OCI-LY7 (cell line): ENCODE data around the gene UHRF2. TPM values are rescaled to one million over a fixed set of nuclear protein-coding genes. Genes with fewer than 3 reads are reported as not detected.

Experiments
- BruUV-seq: library from RNA; stranded (reverse); fragments of 400-500 nt; replicated peaks from 2 replicates; lab custom pipeline; 2021; lab: Mats Ljungman, UMichigan
- CTCF ChIA-PET: fragments of 300-600 bp; sonication (Branson Sonifier 250); formaldehyde crosslinking; loops from one replicate; lab custom pipeline; 2022; ENCODE audit warnings: antibody characterized with exemption; ENCODE audit not compliant: unreplicated experiment; lab: Charles Lee
- POLR2A ChIA-PET: fragments of 300-600 bp; sonication (Branson Sonifier 250); formaldehyde crosslinking; loops from one replicate; lab custom pipeline; 2022; ENCODE audit warnings: antibody characterized with exemption; lab: Charles Lee
- DNase-seq: peaks from one replicate; pipeline ENCODE4 v3.0.0-alpha.2; 2015; ENCODE audit warnings: low spot score
- H2AFZ ChIP-seq: fragments of 200-600 bp; sonication (generic), shearing (Covaris generic); 2 replicates; pipeline ENCODE4 v1.6.1; 2014; ENCODE audit warnings: mild to moderate bottlenecking, antibody characterized with exemption, low read length, moderate library complexity
- H3K27ac ChIP-seq: fragments of 200-600 bp; sonication (generic); 2 replicates; pipeline ENCODE4 v1.5.1; 2014; ENCODE audit warnings: mixed run types, low read depth, mild to moderate bottlenecking, moderate library complexity, low read length, inconsistent platforms; ENCODE audit not compliant: poor library complexity, severe bottlenecking
- H3K36me3 ChIP-seq: fragments of 200-600 bp; sonication (generic); 2 replicates; pipeline ENCODE4 v1.6.1; 2014; ENCODE audit warnings: mild to moderate bottlenecking, antibody characterized with exemption, low read length, moderate library complexity, mixed read lengths; ENCODE audit not compliant: insufficient read depth
- H3K4me1 ChIP-seq: fragments of 200-600 bp; sonication (generic); 2 replicates; pipeline ENCODE4 v1.5.1; 2014; ENCODE audit warnings: mild to moderate bottlenecking, low read length; ENCODE audit not compliant: insufficient read depth, poor library complexity, severe bottlenecking
- H3K4me2 ChIP-seq: fragments of 200-600 bp; sonication (generic); 2 replicates; pipeline ENCODE4 v1.6.1; 2014; ENCODE audit warnings: mild to moderate bottlenecking, low read length
- H3K4me3 ChIP-seq: fragments of 200-600 bp; sonication (generic); 2 replicates; pipeline ENCODE4 v1.5.1; 2014; ENCODE audit warnings: mild to moderate bottlenecking, low read depth, low read length; ENCODE audit not compliant: poor library complexity, severe bottlenecking
- H3K79me2 ChIP-seq: fragments of 200-600 bp; sonication (generic); 2 replicates; pipeline ENCODE4 v1.6.1; 2016; ENCODE audit warnings: low read depth, mild to moderate bottlenecking, low read length, moderate library complexity, mixed read lengths; ENCODE audit not compliant: insufficient read depth
- H3K9me2 ChIP-seq: fragments of 200-600 bp; sonication (generic); 2 replicates; pipeline ENCODE4 v1.6.1; 2016; ENCODE audit warnings: mild to moderate bottlenecking, low read length, mixed read lengths; ENCODE audit not compliant: insufficient read depth
- H3K9me3 ChIP-seq: fragments of 200-600 bp; sonication (generic); 2 replicates; pipeline ENCODE4 v1.6.1; 2014; ENCODE audit warnings: mild to moderate bottlenecking, mixed run types, low read length, mixed read lengths
- H4K20me1 ChIP-seq: fragments of 200-600 bp; sonication (generic); 2 replicates; pipeline ENCODE4 v1.6.1; 2014; ENCODE audit warnings: mild to moderate bottlenecking, antibody characterized with exemption, low read length, moderate library complexity, mixed read lengths; ENCODE audit not compliant: insufficient read depth
- EZH2phosphoT487 ChIP-seq: fragments of 200-600 bp; sonication (generic); IDR thresholded peaks from 2 replicates; pipeline ENCODE4 v1.6.1; 2018; ENCODE audit warnings: low read depth, borderline replicate concordance, mild to moderate bottlenecking, mixed run types, antibody characterized with exemption, low read length, moderate library complexity, mixed read lengths
- intact Hi-C: fragments of 100-400 bp; cut with micrococcal nuclease; formaldehyde crosslinking; loops from one replicate; pipeline ENCODE4 v1.10.0; 2022; ENCODE audit not compliant: unreplicated experiment
- total RNA-seq, 2 experiments: library from RNA; depleted of rRNA in 1 of 2; stranded (reverse); fragments of >200 nt in 1 of 2; shearing (Covaris generic) in 1 of 2; gene quantifications; 2 replicates each; pipeline ENCODE4 v1.2.3, GENCODE V29; 2014 to 2022
- TF ChIP-seq, protein P1 (sequence below): fragments of 200-600 bp; sonication (generic); conservative IDR thresholded peaks from 2 replicates; pipeline ENCODE4 v1.5.1; 2014; ENCODE audit warnings: mild to moderate bottlenecking, antibody characterized with exemption, low read length, moderate library complexity, mixed read lengths

UHRF2 gene
- total RNA-seq, 2 experiments from 2014 or later = 70.1 to 76.6 TPM

DNA sequence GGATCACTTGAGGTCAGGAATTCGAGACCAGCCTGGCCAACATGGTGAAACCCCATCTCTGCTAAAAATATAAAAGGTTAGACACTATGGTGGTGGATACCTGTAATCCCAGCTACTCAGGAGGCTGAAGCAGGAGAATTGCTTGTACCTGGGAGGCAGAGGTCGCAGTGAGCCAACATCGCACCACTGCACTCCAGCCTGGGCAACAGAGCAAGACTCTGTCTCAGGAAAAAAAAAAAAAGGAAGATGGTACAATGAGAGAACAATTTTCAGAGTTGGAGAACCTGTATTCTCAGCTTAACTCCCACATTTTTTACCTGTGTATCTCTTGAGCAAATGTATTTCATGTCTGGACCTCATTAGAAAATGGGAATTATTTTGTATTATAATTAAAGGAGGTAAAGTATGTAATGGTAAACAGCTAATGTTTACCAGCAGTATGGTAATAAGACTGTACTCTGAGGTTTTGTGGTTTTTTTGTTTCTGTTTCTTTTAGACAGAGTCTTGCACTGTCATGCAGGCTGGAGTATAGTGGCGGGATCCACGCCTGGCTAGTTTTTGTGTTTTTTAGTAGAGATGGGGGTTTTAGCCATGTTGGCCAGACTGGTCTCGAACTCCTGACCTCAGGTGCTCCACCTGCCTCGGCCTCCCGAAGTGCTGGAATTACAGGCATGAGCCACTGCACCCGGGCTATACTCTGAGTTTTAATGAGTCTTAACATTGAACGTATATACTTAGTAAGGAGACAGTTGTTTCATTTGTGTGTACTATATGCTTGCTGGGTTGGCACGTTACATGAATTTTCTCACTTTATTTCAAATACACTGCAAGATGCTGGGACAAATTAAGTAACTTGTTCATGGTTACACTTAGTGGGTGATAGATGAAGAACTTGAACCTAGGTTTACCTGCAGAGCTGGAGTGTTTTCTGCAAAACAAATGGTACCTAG lies 16.2 kb downstream of the UHRF2 start:
- H3K4me2 ChIP-seq = peak overlapping the region; percentile 52
- H3K79me2 ChIP-seq = peaks cover 96% of the 10 kb centered on the region
- H4K20me1 ChIP-seq = peaks cover 47% of the 10 kb centered on the region; the same call in 1 of the 2 replicates
- peaks cover 52% of the 10 kb centered on the region for H3K36me3 ChIP-seq
- POLR2A ChIA-PET = interaction anchor here (0.6 to 4.9 kb wide), 6 partner anchors 10 to 327 kb away, joined by 3 to 34 read pairs (median 4); partner anchors contain the start of gene UHRF2
- peak overlapping the region; percentile 47 for H3K27ac ChIP-seq
- H3K4me1 ChIP-seq = peaks cover 74% of the 10 kb centered on the region
- H2AFZ ChIP-seq = no peak overlapping the region
- intact Hi-C loops = no loop called here
- TF ChIP-seq, protein P1, sequence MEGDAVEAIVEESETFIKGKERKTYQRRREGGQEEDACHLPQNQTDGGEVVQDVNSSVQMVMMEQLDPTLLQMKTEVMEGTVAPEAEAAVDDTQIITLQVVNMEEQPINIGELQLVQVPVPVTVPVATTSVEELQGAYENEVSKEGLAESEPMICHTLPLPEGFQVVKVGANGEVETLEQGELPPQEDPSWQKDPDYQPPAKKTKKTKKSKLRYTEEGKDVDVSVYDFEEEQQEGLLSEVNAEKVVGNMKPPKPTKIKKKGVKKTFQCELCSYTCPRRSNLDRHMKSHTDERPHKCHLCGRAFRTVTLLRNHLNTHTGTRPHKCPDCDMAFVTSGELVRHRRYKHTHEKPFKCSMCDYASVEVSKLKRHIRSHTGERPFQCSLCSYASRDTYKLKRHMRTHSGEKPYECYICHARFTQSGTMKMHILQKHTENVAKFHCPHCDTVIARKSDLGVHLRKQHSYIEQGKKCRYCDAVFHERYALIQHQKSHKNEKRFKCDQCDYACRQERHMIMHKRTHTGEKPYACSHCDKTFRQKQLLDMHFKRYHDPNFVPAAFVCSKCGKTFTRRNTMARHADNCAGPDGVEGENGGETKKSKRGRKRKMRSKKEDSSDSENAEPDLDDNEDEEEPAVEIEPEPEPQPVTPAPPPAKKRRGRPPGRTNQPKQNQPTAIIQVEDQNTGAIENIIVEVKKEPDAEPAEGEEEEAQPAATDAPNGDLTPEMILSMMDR = no peak
- no peak for TF ChIP-seq EZH2phosphoT487
- no peak overlapping the region for H3K4me3 ChIP-seq
- H3K9me3 ChIP-seq = no peaks in the 10 kb centered on the region
- CTCF ChIA-PET = interaction anchor here (1.1 kb wide), 1 partner anchor 15 kb away, joined by 3 read pairs; no protein-coding TSS in a partner anchor
- no peaks in the 10 kb centered on the region for H3K9me2 ChIP-seq
- no TSS peak for BruUV-seq
- DNase-seq = peak; percentile 63

DNA sequence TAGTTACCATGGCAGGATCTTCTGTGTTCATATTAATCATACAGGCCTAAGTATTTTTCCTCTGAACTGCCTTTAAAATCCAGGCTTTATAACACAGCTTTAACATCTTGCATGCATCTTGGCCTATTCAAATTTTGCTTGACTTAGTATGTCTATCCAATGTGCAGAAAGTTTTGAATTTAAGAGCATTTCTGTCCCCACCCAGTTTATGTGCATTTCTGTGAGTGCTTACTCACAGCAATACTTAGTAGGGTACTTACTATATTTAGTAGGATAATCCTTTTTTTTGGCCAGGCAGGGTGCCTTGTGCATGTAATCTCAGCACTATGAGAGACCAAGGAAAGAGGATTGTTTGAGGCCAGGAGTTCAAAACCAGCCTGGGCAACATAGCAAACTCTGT lies 18.0 kb downstream of the UHRF2 start:
- no peak overlapping the region for H2AFZ ChIP-seq
- H3K4me3 ChIP-seq = no peak overlapping the region
- no peak overlapping the region for H3K27ac ChIP-seq
- BruUV-seq = no TSS peak
- H3K9me3 ChIP-seq = no peaks in the 10 kb centered on the region
- peaks cover 100% of the 10 kb centered on the region for H3K79me2 ChIP-seq
- CTCF ChIA-PET = interaction anchor here (0.9 to 1.4 kb wide), 2 partner anchors 23 to 29 kb away, joined by 3 read pairs; no protein-coding TSS in a partner anchor
- DNase-seq = no peak
- intact Hi-C loops = no loop called here
- TF ChIP-seq, protein P1 = no peak
- no peak for TF ChIP-seq EZH2phosphoT487
- peak overlapping the region; percentile 54 for H3K4me2 ChIP-seq
- H3K4me1 ChIP-seq = peaks cover 75% of the 10 kb centered on the region
- H3K36me3 ChIP-seq = peaks cover 57% of the 10 kb centered on the region
- H4K20me1 ChIP-seq = peaks cover 41% of the 10 kb centered on the region; the same call in 1 of the 2 replicates
- POLR2A ChIA-PET = interaction anchor here (0.6 to 4.9 kb wide), 7 partner anchors 8 to 251 kb away, joined by 3 to 34 read pairs (median 3); partner anchors contain the start of gene UHRF2
- no peaks in the 10 kb centered on the region for H3K9me2 ChIP-seq
